ENCODE measurements around the gene TEX38.

Gene TEX38

DNA sequence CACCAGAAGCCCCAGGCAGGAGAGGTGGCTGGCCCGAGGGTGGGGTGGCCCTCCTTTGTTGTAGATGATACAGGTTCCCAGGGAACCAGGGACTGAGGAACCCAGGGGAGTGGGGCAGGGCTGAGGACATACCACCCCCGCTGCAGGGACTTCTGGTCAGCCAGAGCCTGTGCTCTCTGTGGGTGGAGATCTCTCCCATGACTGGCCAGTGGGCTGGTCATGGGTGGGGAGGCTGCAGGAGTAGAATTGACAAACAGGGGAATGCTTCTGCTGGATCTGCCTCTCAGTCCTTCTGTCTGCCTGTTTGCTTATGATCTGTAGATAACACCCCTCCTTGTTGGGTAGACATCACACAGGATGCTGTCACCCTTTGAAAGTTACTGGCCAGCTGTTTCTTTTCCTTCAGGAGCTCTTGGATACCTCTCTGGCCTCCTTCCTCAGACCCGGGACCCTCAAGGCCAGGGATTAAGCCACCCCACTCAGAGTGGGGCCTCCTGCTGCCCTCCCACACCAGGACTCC is 50.1 kb downstream of the TEX38 start:
- no peak overlapping the region for H3K4me3 ChIP-seq
- no peak overlapping the region for H3K27ac ChIP-seq
- no peak for DNase-seq (ENCODE audit: low spot score)
- TF ChIP-seq, protein P1, sequence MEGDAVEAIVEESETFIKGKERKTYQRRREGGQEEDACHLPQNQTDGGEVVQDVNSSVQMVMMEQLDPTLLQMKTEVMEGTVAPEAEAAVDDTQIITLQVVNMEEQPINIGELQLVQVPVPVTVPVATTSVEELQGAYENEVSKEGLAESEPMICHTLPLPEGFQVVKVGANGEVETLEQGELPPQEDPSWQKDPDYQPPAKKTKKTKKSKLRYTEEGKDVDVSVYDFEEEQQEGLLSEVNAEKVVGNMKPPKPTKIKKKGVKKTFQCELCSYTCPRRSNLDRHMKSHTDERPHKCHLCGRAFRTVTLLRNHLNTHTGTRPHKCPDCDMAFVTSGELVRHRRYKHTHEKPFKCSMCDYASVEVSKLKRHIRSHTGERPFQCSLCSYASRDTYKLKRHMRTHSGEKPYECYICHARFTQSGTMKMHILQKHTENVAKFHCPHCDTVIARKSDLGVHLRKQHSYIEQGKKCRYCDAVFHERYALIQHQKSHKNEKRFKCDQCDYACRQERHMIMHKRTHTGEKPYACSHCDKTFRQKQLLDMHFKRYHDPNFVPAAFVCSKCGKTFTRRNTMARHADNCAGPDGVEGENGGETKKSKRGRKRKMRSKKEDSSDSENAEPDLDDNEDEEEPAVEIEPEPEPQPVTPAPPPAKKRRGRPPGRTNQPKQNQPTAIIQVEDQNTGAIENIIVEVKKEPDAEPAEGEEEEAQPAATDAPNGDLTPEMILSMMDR (IDR thresholded peaks at IDR 0.05) = no peak
